HepG2 (cell line): Measurements from ENCODE around the gene SEC14L5. TPM values are rescaled to one million over a fixed set of nuclear protein-coding genes. Genes with fewer than 3 reads are reported as not detected.

Experiments used
- ARNTL ChIP-seq: sonication (generic); formaldehyde crosslinking; IDR thresholded peaks from 2 replicates; pipeline ENCODE4 v1.4.0; 2020; ENCODE audit warnings: mild to moderate bottlenecking, missing genetic modification reagents
- ATF1 ChIP-seq: IDR thresholded peaks from 2 replicates; pipeline ENCODE4 v1.6.1; 2016; ENCODE audit warnings: mild to moderate bottlenecking, control low read depth
- ATF7-NPFF ChIP-seq: sonication (generic); formaldehyde crosslinking; IDR thresholded peaks from 2 replicates; pipeline ENCODE4 v1.8.1; 2023; ENCODE audit warnings: mild to moderate bottlenecking, low read depth, missing genetic modification reagents, moderate library complexity
- CSRNP2 ChIP-seq: sonication (generic); formaldehyde crosslinking; conservative IDR thresholded peaks from 2 replicates; pipeline ENCODE4 v1.8.0; 2022; ENCODE audit warnings: low read depth, missing genetic modification reagents
- EEA1 ChIP-seq: sonication (generic); formaldehyde crosslinking; IDR thresholded peaks from 2 replicates; pipeline ENCODE4 v1.5.1; 2020; ENCODE audit warnings: mild to moderate bottlenecking, missing genetic modification reagents, borderline replicate concordance
- EP300 ChIP-seq, 3 experiments: sonication (generic) in 1 of 3; formaldehyde crosslinking in 1 of 3; IDR thresholded peaks; 2 replicates each; pipeline versions ENCODE4 v1.5.1 to v1.6.1; 2011 to 2020; ENCODE audit warnings: low read depth in 2 of 3, low read length in 2 of 3, borderline replicate concordance in 1 of 3, improper control_type of control experiment in 1 of 3, mild to moderate bottlenecking in 1 of 3, missing genetic modification reagents in 1 of 3, moderate library complexity in 1 of 3
- HINFP ChIP-seq: sonication (generic); formaldehyde crosslinking; IDR thresholded peaks from 2 replicates; pipeline ENCODE4 v1.4.0; 2020; ENCODE audit warnings: low read depth, mild to moderate bottlenecking, missing genetic modification reagents
- HMGXB4 ChIP-seq, 2 experiments: sonication (generic) in 1 of 2; formaldehyde crosslinking in 1 of 2; IDR thresholded peaks; 2 replicates each; pipeline versions ENCODE4 v1.4.0 to v1.6.1; 2018 to 2020; ENCODE audit warnings: missing genetic modification reagents in 2 of 2, borderline replicate concordance in 1 of 2, low read depth in 1 of 2, mild to moderate bottlenecking in 1 of 2, missing biosample characterization in 1 of 2
- KMT2A ChIP-seq: sonication (generic); formaldehyde crosslinking; IDR thresholded peaks from 2 replicates; pipeline ENCODE4 v1.4.0; 2020; ENCODE audit warnings: missing genetic modification reagents
- KMT2B ChIP-seq: IDR thresholded peaks from 2 replicates; pipeline ENCODE4 v1.6.1; 2016; ENCODE audit warnings: missing genetic modification reagents, missing compliant biosample characterization
- MEF2D ChIP-seq: sonication (generic); formaldehyde crosslinking; IDR thresholded peaks from 2 replicates; pipeline ENCODE4 v1.5.1; 2020; ENCODE audit warnings: mild to moderate bottlenecking, missing genetic modification reagents
- NCOA1 ChIP-seq: sonication (generic); formaldehyde crosslinking; IDR thresholded peaks from 2 replicates; pipeline ENCODE4 v1.9.0; 2021; ENCODE audit warnings: missing genetic modification reagents
- PITX1 ChIP-seq: sonication (generic); formaldehyde crosslinking; IDR thresholded peaks from 2 replicates; pipeline ENCODE4 v1.5.1; 2020; ENCODE audit warnings: mild to moderate bottlenecking, missing genetic modification reagents
- RARG ChIP-seq: sonication (generic); formaldehyde crosslinking; IDR thresholded peaks from 2 replicates; pipeline ENCODE4 v1.4.0; 2020; ENCODE audit warnings: low read depth, mild to moderate bottlenecking, missing genetic modification reagents
- SIN3B ChIP-seq: fragments of 150-350 bp; IDR thresholded peaks from 2 replicates; pipeline ENCODE4 v1.6.1; 2014; ENCODE audit warnings: low read length
- ZFP36L2 ChIP-seq: sonication (generic); formaldehyde crosslinking; IDR thresholded peaks from 2 replicates; pipeline ENCODE4 v1.4.0; 2020; ENCODE audit warnings: missing genetic modification reagents
- ZNF263 ChIP-seq: sonication (generic); formaldehyde crosslinking; IDR thresholded peaks from 2 replicates; pipeline ENCODE4 v1.4.0; 2020; ENCODE audit warnings: missing genetic modification reagents
- ZNF543 ChIP-seq: sonication (generic); formaldehyde crosslinking; IDR thresholded peaks from 2 replicates; pipeline ENCODE4 v1.4.0; 2020; ENCODE audit warnings: mild to moderate bottlenecking, missing genetic modification reagents
- ZNF709 ChIP-seq: sonication (generic); formaldehyde crosslinking; IDR thresholded peaks from 2 replicates; pipeline ENCODE4 v1.5.0; 2020; ENCODE audit warnings: mild to moderate bottlenecking, missing genetic modification reagents
- ZNF775 ChIP-seq: sonication (generic); formaldehyde crosslinking; IDR thresholded peaks from 2 replicates; pipeline ENCODE4 v1.4.0; 2020; ENCODE audit warnings: missing genetic modification reagents, mild to moderate bottlenecking, moderate library complexity, borderline replicate concordance
- polyA plus RNA-seq, 8 experiments: library from polyadenylated mRNA; depleted of rRNA in 3 of 8; stranded (reverse) in 7 of 8; unstranded in 1 of 8; fragments of >200 nt; fragmentation: Illumina TruSeq in 4 of 8; extraction: Trizol in 4 of 8; gene quantifications; 2 replicates each; pipeline versions ENCODE4 v1.2.1 to v1.2.3, GENCODE V29; 2011 to 2016; ENCODE audit warnings: low read depth in 4 of 8, missing spikeins in 1 of 8, mixed read lengths in 1 of 8; ENCODE audit not compliant: insufficient read depth in 1 of 8
- total RNA-seq, 5 experiments: library from RNA; depleted of rRNA; stranded (reverse); fragments of >200 nt; fragmentation: Illumina TruSeq; extraction: Trizol; gene quantifications; 2 replicates each; pipeline ENCODE4 v1.2.3, GENCODE V29; 2016; ENCODE audit warnings: low read depth in 1 of 5
- TF ChIP-seq, protein P1 (sequence below): IDR thresholded peaks from 2 replicates; pipeline ENCODE4 v1.6.1; 2016; ENCODE audit warnings: missing genetic modification reagents, missing compliant biosample characterization
- TF ChIP-seq, protein P2 (sequence below): IDR thresholded peaks from 2 replicates; pipeline ENCODE4 v1.6.1; 2016; ENCODE audit warnings: missing compliant biosample characterization, missing genetic modification reagents, borderline replicate concordance

Gene SEC14L5
- total and polyA plus RNA-seq, 2 of the 13 experiments (the other 11 are each of a cell fraction or from before 2014, with no cell fraction given): 0.40 to 0.42 TPM

DNA sequence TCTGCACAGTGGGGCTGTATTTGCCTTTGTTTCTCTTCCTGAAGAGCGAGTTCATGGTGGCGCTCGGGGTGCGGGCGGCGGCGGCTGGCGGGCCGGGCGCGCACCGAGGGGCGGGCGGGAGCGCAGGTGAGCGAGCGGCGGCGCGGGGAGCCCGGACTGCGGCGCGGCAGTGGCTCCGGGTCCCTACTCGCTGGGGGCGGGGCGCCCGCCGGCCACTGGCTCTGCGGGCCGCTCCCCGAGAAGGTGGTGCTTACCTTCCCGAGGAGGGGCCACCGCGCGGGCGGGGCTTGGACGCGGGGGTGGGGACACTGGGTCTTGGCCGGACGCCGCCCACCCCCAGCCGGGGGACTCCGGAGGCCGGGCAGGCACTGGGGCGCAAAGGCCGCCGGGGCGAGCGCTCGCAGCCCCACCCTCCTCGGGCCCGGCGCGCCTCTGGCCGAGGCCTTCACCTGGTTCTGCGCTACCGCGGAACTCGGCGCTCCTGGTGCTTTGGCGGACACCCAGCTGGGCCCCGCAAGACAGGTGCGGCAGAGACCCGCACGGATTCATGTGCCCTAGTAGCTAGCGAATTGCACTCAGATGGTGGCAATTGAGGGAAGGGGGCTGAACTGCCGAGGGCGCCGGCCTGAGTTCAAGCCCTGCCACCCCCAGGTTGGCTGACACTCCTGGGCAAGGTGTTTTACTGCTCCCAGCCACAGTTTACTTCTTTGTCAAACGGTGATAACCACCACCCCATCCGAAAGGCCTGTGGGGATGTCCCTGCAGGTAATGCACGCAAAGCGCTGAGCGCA, 20.9 kb upstream of the SEC14L5 start, which contains the start of gene PPL (continued):
- TF ChIP-seq, protein P1, sequence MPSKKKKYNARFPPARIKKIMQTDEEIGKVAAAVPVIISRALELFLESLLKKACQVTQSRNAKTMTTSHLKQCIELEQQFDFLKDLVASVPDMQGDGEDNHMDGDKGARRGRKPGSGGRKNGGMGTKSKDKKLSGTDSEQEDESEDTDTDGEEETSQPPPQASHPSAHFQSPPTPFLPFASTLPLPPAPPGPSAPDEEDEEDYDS (CRISPR knock-in tag): peak; percentile 79
- TF ChIP-seq KMT2B (CRISPR knock-in tag) (peak; percentile 64; the same call in 1 of the 2 replicates), NCOA1 (CRISPR knock-in tag) (no peak), ZNF263 (no peak), ARNTL (CRISPR knock-in tag) (no peak; the same call in 1 of the 2 replicates), EP300 (IDR thresholded peaks at IDR 0.05; ENCODE audit: low read depth in 2 of 2, low read length in 2 of 2) (peak in 1 of 2 experiments; percentile 37; a peak in 1 of 4 replicates), EP300 (CRISPR knock-in tag; IDR thresholded peaks at IDR 0.05; ENCODE audit: borderline replicate concordance) (0 out of 2 replicates have a peak, but pooled peaks have one; percentile 45), ZNF775 (0 out of 2 replicates have a peak, but pooled peaks have one; percentile 14), RARG (CRISPR knock-in tag) (no peak), MEF2D (CRISPR knock-in tag) (0 out of 2 replicates have a peak, but pooled peaks have one; percentile 23), ATF7-NPFF (CRISPR knock-in tag) (peak; percentile 28; the same call in 1 of the 2 replicates), HMGXB4 (CRISPR knock-in tag; IDR thresholded peaks at IDR 0.05; ENCODE audit: borderline replicate concordance in 1 of 2, low read depth in 1 of 2) (peak; percentile 13 to 28; a peak in 2 of 4 replicates), HINFP (CRISPR knock-in tag) (peak; percentile 53), ZNF543 (CRISPR knock-in tag) (no peak; the same call in 1 of the 2 replicates), ATF1 (no peak), ZNF709 (no peak; the same call in 1 of the 2 replicates), EEA1 (CRISPR knock-in tag) (no peak), SIN3B (no peak), PITX1 (CRISPR knock-in tag) (0 out of 2 replicates have a peak, but pooled peaks have one; percentile 14), CSRNP2 (CRISPR knock-in tag) (no peak), ZFP36L2 (CRISPR knock-in tag) (no peak), KMT2A (CRISPR knock-in tag) (peak; percentile 52; the same call in 1 of the 2 replicates)
- TF ChIP-seq, protein P2, sequence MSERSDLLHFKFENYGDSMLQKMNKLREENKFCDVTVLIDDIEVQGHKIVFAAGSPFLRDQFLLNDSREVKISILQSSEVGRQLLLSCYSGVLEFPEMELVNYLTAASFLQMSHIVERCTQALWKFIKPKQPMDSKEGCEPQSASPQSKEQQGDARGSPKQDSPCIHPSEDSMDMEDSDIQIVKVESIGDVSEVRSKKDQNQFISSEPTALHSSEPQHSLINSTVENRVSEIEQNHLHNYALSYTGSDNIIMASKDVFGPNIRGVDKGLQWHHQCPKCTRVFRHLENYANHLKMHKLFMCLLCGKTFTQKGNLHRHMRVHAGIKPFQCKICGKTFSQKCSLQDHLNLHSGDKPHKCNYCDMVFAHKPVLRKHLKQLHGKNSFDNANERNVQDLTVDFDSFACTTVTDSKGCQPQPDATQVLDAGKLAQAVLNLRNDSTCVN (CRISPR knock-in tag): no peak; the same call in 1 of the 2 replicates
